ENCODE data around the gene CCNT1. TPM values are rescaled to one million over a fixed set of nuclear protein-coding genes. Genes with fewer than 3 reads are reported as not detected.
"Not testable (repeated sequence)": the region's sequence is repeated elsewhere in the genome, so short reads cannot be mapped to it uniquely, and the experiment has no call there.

Gene CCNT1
- total RNA-seq, 1 donor from 2014 or later = 34.6 TPM

GRCh38 chr12:48643011-48643410 lies 73.5 kb downstream of the CCNT1 start:
- FAIRE-seq = no peak
- no peak for DNase-seq (ENCODE audit: low spot score in 2 of 2)

GRCh38 chr12:48641752-48642555 lies 74.6 kb downstream of the CCNT1 start:
- not testable (repeated sequence) for FAIRE-seq

DNA sequence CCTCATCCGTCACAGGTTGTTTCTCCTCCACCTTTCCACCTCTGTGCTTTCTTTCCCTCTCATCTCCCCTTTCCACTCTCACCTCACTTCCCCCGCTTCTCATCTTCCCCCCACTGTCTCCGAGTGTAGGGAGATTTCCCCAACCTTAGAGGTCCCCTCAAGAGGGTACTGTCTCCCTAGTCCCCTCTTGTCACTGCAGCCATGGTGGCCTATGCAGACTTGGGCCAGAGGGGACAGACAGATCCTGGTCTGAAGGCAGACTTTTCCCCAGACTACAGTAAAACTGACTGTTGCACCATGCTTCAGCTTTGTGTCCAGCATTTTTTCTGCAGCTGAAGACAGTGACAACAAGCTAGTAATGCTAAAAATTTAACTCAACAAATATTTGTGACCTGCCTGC lies 75.7 kb downstream of the CCNT1 start:
- no peak for FAIRE-seq
- DNase-seq (ENCODE audit: low spot score in 2 of 2) = no peak

More at GRCh38 chr12:48641752-48642555, 74.6 kb downstream of the CCNT1 start:
- not testable (repeated sequence) for DNase-seq (ENCODE audit: low spot score in 2 of 2)

- FAIRE-seq (no peak), DNase-seq (ENCODE audit: low spot score in 2 of 2) (no peak)
Measured at GRCh38 chr12:48640428-48640827, 76.1 kb downstream of the CCNT1 start.

Small RNA genes within 50 kb of the gene (small RNA-seq; reads per million reads assigned to genes)
- gene MIR1291 (not detected), gene SNORA2A (4.7 reads per million, percentile 92 among the genes with 10 or more reads in this experiment), gene SNORA2B (4.4 reads per million, percentile 91 among the genes with 10 or more reads in this experiment), gene SNORA2C (0.92 reads per million, percentile 63 among the genes with 10 or more reads in this experiment)

Other genes with a start within 250 kb of the CCNT1 start
- not detected for gene ANP32D, start 244.1 kb downstream of the CCNT1 start, total RNA-seq
- gene C12orf54, start 234.2 kb downstream of the CCNT1 start, total RNA-seq = not detected
- gene OR8S1, start 191.1 kb downstream of the CCNT1 start, total RNA-seq = not detected
- gene LALBA, start 146.7 kb downstream of the CCNT1 start, total RNA-seq = not detected
- 78.3 TPM for gene KANSL2, start 34.5 kb downstream of the CCNT1 start, total RNA-seq
- gene ADCY6, start 72.4 kb upstream of the CCNT1 start, total RNA-seq = 25.7 TPM
- 41.6 TPM for gene CACNB3, start 101.8 kb upstream of the CCNT1 start, total RNA-seq
- 55.8 TPM for gene DDX23, start 135.5 kb upstream of the CCNT1 start, total RNA-seq
- 24.9 TPM for gene RND1, start 149.2 kb upstream of the CCNT1 start, total RNA-seq
- 3.3 TPM for gene FKBP11, start 208.8 kb upstream of the CCNT1 start, total RNA-seq
- 67.7 TPM for gene ARF3, start 240.8 kb upstream of the CCNT1 start, total RNA-seq

Measured in frontal cortex (tissue), 4 donors.